Activated gamma-delta T cell treated with Interleukin-2 at 50 U/mL for 16 hours (primary cell): Measurements from ENCODE around the gene EDAR.

Experiments used
- DNase-seq: peaks from one replicate; pipeline ENCODE4 v3.0.0-alpha.2; 2020

The EDAR gene

DNA sequence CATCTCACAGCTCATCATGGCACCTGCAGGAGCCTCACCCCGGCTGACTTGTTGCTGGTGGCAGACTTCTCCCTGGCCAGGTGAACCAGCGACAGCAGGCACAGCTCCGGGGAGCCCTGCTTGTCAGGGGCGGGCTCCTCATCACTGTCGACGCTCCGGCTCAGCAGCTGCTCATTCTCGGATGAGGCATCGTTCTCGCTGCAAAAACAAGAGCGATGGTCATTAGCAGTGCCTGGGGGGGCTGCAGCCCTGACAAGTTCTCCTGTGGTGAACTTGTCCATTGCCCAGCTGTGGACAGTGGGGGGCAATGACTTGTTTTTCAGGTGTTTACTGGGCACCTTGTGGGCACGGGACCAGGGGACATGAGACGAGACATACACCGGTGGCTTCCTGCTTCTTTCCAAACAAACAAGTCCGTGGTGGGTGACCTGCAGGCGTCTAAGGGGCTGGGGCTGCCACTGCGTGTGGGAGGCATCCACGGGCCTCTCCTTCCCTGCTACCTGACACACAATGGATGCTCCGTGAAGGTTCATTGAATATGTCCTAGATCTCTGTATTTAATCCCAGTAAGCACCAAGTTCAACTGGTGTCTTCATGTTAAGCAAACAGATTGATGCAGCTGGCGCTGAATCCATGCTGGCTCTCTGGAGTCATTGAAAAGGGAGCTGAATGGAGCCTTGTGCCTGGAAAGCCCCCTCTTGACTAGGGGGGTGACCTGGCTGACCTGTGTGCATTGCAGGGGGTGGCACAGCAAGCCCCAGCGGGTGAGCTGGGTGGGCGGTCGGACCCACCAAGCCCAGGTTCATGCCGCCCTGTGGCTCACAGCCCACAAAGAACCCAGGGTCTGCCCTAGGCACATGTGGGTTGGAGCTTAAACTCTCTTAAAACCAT is 81.0 kb downstream of the EDAR start:
- DNase-seq: no peak

DNA sequence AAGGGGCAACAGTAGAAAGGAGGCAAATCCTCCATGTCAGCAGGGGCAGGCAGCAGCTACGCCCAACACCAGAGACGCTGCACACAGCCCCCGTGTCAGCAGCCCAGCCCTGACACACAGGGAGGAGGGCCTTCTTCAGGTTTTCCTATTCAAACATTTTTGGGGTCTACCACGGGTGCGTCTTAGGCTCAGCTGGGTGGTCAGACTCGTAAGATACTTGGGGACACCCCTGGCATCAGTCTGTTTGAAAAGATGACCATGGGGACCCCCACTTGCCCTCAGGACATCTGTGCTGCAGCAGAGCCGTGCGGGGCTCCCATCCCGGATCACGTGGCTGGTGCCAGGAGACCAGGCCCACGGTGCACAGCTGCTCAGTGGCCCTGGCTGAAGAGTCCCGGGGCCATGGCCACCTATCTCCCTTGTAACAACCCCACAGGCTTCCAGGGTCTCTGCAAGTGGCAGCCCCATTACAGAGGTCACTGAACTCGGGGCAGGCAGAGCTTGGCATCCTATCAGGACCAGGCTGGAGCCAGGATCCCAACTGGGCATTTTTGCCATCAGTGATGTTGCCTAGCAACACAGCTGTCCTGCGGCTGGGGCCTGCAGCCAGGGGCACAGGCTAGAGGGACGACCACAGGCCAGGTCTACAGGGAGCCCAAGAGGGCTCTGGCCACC is 82.5 kb downstream of the EDAR start:
- no peak for DNase-seq

DNA sequence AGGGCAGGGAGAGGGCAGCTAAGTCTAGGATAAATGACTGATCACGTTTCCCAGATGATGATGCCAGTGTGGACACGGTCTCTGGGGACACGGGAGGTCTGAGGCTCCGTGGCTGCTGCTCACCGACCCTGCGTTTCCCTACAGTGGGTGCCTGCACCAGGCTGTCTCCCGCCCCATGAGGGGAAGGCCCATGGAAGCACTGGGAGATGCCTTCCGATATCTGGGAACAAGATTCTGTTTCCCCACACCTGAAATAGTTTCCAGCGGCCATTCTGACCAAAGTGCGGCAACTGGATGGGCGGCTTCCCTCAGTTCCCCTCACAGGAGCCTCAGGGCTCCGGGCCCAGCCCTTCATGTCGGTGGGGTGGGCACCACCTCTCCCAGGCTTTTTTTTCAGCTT is 83.1 kb downstream of the EDAR start:
- no peak for DNase-seq

DNA sequence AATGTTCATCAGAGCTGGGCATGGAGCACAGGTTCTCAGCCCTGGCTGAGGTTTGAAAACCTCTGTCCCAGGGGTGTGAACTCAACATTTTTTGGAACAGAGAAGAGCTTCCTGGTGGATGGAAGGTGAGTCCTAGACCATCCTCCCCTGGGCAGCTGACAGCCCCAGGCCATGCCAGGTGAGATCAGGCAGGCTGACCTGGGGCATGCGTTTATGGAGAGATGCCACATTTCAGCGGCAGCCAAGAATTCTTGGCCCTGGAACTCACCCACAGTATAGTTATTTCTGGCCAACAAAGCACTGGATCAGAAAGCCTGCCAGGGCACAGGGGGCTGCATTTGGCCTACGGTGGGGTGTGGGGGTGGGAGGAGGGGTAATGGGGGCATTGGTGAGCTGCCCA is 83.8 kb downstream of the EDAR start:
- DNase-seq: no peak

DNA sequence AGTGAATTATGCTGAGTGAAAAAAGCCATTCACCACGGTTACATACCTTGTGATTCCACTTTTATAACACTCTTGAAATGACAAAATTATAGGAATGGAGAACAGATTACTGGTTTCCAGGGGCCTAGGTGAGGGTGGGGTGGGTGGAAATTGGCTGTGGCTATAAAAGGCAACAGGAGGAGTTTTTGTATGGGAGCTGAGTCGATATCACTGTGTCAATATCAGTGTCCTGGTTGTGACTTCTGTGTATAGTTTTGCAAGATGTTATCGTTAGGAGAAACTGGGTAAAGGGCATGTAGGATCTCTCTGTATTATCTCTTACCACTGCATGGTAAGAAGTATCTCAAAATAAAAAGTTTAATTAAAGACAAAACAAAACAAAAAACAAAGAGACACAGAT is 84.3 kb downstream of the EDAR start:
- DNase-seq: no peak

DNA sequence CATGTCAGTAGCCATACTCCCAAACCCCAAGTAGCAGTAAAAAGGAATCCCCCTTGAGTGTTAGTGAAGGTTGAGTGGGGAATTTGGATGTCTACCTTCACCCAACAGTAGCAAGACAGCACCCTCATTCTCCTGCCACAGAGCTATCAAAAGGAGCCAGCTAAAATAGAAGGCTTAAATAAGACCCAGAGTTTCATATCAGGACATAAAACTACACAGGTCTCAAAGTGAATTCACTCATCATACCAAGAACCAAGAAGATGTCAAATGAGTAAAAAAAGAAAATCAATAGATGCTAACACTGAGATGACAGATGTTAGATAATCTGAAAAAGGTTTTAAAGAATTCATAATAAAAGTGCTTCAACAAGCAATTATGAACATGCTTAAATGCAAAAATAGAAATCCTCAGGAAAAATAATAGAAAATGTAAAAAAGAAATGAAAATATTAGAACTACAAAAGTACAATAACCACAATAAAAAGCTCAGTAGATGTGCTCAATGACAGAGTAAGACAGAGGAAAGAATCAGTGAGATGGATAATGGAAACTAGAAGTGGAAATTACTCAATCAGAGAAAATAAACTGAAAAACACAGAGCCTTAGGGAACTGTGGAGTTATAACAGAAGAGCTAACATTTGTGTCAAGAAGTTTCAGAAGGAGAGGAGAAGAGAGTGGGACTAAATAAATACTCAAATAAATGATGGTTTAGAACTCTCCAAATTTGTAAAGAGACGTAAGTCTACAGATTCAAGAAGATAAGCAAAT is 90.5 kb downstream of the EDAR start:
- DNase-seq: no peak

DNA sequence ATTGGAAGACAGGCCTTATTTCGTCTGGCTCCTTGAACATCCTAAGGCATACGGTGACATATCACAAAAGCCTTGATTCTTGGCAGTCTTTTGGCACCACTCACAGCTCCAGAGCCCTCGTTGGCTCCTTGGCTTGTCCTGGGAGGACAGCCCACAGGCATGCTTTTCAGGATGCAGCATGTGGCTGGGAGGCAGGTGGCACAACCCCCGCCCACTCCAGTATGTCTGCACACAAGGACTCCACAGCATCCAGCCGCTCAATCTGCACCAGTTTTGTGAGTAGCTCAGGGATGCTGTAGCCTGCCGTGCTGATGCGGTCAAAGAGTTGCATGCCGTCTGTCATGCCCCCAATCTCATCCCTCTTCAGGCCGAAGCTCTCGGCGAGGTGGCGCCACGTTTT is 92.3 kb downstream of the EDAR start:
- DNase-seq: no peak

DNA sequence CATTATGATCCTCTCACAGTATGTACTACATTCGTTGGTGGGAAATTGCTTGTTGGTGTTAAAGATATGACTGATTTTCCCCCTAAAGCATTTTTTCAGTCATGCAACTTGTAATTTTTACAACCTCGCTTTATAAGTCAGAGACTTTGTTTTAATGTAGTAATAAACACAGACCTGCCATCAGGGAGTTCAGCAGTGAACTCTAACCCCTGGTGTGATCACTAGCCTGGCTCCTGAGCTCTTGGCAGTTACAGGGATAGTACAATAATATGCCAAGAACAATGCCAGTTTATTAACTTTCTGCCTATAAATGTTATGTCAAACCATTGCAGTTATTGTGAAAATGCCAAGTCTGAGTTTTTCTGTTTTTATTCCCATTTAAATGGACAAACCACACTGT is 93.8 kb downstream of the EDAR start:
- DNase-seq: no peak

DNA sequence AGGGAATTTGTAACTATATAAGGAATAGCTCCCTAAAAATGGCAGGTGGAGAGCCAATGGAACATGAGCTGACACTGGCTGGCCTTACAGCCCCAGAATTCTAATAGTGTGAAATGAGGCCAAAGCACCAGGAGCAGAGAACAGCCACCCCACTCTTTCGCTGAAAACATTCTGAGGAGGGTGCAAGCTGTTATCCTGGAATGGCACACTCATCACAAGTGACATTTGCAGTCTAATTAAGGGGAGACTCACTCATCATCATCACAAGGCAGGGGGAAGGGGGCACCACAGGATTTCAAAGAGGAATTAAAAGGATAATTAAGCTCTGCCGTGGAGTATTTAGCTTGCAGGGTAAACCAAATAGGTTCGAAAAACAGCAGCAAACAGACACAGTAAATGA is 94.3 kb downstream of the EDAR start:
- no peak for DNase-seq

DNA sequence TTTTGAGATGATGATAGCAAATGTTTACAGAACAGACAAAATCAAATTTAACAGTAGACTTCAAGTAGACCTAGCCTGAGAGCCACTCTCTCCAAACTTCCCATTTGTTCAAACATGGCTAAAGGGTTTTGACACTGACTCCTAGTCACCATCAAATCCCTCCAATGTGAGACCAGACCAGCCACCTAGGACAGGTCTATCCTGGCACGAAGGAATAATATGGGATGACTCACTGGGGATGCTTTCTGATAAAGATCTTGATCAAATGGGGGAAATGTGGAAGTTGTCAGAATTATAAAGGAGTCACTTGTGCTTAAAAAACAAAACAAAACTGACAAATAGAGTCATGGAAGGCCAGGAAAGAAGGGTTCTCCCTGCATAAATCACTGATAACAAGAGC is 95.7 kb downstream of the EDAR start:
- no peak for DNase-seq

DNA sequence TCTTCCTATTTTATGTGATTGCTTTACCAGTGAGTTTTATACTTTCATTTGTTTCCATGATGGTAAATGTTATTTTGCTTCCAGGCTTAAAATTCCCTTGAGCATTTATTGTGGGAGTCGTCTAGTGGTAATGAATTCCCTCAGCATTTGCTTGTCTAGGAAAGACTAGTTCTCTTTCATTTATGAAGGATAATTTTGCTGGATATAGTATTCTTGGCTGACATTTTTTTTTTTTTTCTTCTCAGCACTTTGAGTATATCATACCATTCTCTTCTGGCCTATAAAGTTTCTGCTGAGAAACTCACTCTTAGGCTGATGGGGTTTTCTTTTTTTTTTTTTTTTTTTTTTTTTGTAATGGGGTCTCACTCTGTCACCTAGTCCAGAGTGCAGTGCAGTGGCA is 99.1 kb downstream of the EDAR start:
- no peak for DNase-seq

DNA sequence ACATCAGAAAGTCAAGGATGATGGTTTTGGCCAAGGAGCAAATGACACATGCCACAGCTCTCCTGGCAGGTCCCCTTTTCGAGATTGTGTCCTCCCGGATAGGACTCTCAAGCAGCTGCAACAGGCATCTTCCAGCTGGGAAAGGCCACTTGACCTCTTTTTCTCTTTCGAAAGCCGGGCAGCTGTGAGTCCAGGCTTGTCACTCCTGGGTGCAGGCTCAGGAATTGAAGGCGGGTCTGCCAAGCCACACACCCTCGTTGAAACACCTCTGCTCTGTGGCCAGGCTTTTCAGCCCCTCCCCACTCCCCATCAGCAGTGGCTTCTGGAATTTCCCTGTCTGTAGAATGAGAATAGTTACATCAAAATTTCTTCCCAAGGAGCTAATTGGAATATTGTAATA is 104.4 kb downstream of the EDAR start:
- DNase-seq: no peak

DNA sequence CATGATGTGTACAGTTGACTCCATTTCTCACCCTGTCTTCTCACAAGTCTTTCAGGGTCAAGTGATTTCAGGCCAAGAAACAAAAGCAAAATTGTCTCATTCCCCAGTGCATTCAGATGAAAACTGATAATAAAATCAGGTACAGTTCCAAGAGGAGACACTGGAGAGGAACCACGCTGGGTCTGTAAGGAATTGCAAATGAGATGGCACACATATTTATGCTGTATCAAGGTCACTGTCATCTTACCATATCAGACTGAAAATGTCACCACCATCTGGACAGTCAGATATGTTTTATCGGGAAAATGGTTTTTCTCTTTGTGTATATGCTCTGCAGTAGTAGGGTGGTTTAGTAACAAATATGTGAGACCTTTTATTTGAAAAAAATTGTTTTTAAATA is 110.7 kb downstream of the EDAR start:
- DNase-seq: no peak

DNA sequence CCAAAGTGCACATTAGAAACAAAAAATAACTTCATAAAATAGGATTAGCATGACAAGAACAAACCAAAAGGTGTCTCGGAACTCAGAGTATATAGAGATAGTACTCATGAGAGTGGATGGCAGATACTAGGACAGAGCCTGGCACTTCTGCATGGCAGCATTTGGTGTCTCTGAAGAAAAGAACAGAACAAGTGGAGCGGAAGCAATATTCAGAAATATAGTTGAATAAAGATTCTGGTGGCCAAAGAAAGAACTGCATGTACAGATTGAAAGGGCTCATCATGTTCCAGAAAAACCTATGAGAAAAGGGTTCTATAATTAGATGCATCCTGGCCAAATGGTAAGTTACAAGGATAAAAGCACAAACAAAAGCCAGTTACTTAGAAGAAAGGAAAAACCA is 111.5 kb downstream of the EDAR start:
- DNase-seq: no peak

DNA sequence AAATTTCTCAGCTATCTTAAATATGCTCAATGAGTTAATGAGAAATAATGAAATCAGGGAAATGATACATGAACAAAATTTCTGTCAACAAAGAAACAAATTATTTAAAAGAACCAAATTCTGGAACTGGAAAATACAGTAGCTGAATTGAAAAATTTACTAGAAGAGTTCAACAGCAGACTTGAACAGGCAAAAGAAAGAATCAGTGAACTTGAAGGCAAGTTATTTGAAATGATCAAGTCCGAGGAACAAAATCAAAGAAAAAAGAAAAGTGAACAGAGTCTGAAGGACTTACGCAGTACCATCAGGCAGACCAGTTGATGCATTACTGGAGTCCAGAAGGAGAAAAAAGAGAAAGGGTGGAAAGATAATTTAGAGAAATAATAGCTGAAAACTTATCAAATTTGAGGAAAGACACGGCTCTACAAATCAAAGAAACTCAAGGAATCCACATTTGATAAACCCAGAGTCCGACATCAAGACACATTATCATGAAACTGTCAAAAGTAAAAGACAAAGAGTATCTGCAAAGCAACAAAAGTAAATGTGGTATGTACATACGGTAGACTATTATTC is 118.9 kb downstream of the EDAR start:
- no peak for DNase-seq

DNA sequence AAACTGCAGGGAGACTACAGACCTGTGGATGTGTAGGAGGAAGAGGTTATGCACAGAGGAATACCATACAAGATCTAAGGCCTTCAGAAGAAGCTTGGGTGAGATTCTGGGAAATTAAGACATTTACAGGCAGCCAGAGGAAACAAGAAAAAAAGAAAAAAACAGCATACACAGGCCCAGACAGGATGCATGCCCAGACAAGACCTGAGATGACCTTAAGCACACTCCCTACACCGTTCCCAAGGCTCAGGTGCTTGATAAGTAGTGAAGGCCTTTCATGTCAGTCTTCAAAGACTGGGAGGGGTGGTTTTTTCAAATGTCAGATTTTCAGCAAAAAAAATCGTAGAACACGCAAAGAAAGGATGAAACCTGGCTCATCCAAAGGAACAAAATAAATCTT is 119.5 kb downstream of the EDAR start:
- DNase-seq: no peak

DNA sequence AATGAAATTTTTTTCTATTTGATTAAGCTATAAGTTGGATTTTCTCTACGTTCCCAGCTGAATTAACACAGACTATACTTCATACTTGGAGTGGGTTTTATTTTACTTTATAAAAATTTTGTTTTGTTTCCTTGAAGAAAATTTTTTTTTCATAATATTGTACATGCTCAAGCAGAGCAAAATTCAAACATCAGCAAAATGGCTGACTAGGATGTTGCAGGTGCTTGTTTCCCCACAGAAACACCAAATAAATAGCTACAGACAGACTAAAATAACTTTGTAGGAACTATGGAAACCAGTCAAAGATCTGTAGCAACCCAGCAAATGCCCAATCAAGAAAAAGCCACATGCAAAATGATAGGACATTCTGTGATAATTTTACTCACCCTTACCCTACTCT is 120.1 kb downstream of the EDAR start:
- DNase-seq: no peak

DNA sequence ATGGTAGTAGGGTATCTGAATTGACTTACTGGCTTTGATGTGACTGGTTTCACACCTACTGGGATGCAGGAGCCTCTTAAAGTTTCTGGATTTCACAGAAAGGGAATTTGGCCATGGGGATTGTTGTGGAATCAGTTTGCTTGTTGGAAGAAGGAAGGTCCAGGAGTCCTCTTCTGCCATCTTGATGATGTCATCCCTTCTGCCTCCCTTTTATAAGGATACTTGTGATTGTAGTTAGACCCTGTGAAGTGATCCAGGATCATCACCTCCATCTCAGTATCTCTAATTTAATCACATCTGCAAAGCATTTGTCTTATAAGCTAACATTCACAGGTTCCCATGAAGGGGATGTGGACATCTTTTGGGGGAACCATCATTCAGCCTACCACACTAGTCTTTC is 123.0 kb downstream of the EDAR start:
- DNase-seq: no peak

DNA sequence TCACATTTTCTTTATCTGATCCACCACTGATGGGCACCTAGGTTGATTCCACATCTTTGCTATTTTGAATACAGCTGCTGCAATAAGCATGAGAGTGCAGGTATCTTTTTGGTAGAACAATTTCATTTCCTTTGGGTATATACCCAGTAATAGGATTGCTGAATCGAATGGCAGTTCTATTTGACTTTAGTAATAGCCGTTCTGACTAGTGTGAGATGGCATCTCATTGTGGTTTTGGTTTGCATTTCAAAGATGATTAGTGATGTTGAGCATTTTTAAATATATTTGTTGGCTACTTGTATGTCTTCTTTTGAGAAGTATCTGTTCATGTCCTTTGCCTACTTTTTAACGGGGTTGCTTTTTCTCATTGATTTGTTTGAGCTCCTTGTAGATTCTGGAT is 130.1 kb downstream of the EDAR start:
- DNase-seq: no peak

DNA sequence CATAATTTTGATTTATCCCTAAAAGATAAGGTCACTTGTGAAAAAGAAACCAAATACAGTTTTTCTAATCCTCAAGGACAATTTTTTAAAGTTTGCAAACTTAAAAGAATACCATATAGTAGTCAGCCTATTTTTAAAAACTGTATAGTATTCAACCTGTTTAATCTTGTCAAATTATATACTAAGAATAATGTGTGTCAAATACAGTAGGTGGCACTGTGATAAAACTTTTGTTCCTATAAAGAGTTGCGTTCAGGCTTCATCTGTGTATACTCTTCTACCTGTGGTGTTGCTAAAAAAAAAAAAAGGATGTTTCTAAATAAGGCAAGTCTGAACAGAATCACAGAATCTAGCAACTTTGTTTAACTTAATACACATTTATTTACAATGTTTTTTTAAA is 133.8 kb downstream of the EDAR start:
- DNase-seq: no peak

DNA sequence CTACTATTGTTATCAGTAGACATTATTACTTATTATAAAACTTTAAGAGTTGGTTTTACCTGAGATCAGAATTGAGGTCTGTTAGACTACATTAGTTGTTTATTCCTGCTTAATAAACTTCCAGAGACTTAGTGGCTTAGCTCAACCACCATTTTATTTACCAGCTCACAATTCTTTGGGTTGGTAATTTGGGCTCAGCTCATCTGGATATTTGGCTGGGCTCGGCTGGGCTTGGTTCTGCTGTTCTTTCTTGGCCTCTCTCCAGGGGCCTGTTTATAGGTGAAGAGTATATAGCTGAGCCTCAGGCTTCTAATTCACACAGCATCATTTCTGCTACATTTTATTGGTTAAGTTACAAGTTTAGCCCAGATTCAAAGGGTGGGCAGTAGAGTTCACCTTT is 134.5 kb downstream of the EDAR start:
- DNase-seq: no peak

DNA sequence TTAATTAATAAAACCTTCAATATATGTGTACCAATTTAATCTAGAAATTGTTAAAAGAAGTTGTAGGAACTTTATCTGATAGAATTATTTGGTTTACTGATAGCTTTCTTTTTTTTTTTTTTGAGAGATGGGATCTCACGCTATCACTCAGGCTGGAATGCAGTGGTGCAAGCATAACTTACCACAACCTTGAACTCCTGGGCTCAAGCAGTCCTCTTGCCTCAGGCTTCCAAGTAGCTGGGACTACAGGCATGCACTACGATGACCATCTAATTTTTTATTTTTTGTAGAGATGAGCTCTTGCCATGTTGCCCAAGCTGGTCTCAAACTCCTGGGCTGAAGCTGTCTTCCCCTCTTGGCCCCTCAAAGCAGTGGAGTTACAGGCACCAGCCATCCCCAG is 135.6 kb downstream of the EDAR start:
- no peak for DNase-seq

DNA sequence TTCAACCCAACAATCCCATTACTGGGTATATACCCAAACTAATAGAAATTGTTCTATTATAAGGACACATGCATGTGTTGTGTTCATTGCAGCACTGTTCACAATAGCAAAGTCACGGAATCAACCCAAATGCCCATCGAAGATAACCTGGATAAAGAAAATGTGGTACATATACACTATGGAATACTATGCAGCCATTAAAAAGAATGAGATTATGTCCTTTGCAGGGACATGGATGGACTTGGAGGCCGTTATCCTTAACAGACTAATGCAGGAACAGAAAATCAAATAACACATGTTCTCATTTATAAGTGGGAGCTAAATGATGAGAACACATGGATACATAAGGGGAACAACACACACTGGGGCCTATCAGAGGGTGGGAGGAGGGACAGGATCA is 136.6 kb downstream of the EDAR start:
- DNase-seq: no peak

DNA sequence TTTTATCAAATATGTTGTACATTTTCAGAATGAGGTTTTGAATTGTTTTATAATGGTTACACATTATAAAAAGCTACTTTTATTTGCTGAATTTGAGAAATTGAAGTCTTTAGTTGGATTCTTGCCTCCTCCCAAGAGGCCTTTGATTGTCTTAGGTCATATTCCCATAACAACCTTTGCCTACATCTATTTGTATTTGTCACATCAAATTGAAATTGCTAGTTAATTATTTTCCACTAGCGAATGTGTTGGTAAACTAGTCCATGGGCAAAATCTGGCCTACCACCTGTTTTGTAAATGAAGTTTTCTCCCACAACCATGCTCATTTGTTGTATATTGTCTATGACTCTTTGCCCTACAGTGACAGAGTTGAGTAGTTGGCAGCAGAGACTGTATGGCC is 142.0 kb downstream of the EDAR start:
- DNase-seq: no peak
